Thyroid gland (tissue), 4 donors: ENCODE measurements around the gene ANKMY2. TPM values are rescaled to one million over a fixed set of nuclear protein-coding genes. Genes with fewer than 3 reads are reported as not detected.
"Not testable (repeated sequence)": the region's sequence is repeated elsewhere in the genome, so short reads cannot be mapped to it uniquely, and the experiment has no call there.

Source experiments
- DNase-seq, 2 donors: peaks; one replicate each; pipeline ENCODE4 v3.0.0-alpha.2; 2019
- H3K27ac ChIP-seq, 3 donors: fragments of 200-600 bp; sonication (generic); 1 replicate in 2 of 3; 2 replicates in 1 of 3; pipeline ENCODE4 v1.5.1; 2016 to 2019; ENCODE audit warnings: mild to moderate bottlenecking in 1 of 3, moderate library complexity in 1 of 3
- H3K27me3 ChIP-seq: fragments of 200-600 bp; sonication (generic); one replicate; pipeline ENCODE4 v1.5.1; 2019
- H3K36me3 ChIP-seq, 2 donors: fragments of 200-600 bp; sonication (generic); one replicate each; pipeline ENCODE4 v1.5.1; 2016 to 2019
- H3K4me1 ChIP-seq, 2 donors: fragments of 200-600 bp; sonication (generic); one replicate each; pipeline ENCODE4 v1.5.1; 2017 to 2019
- H3K4me3 ChIP-seq, 3 donors: fragments of 200-600 bp; sonication (generic); replicated peaks in 1 of 3; 1 replicate in 2 of 3; 2 replicates in 1 of 3; pipeline ENCODE4 v1.5.1; 2016; ENCODE audit warnings: mild to moderate bottlenecking in 1 of 3
- H3K9me3 ChIP-seq: fragments of 200-600 bp; sonication (generic); one replicate; pipeline ENCODE4 v1.5.1; 2017
- CTCF ChIP-seq, 6 experiments: fragments of 200-600 bp in 3 of 6; fragments of 450-650 bp in 3 of 6; sonication (generic) in 3 of 6; IDR thresholded peaks; one replicate each; pipeline ENCODE4 v1.5.1; 2016 to 2019; ENCODE audit warnings: antibody characterized with exemption in 6 of 6, mild to moderate bottlenecking in 2 of 6, inconsistent platforms in 1 of 6, moderate library complexity in 1 of 6
- POLR2A ChIP-seq, 2 donors: fragments of 450-650 bp; IDR thresholded peaks; one replicate each; pipeline ENCODE4 v1.6.1; 2017; ENCODE audit warnings: antibody characterized with exemption in 2 of 2, mild to moderate bottlenecking in 2 of 2, moderate library complexity in 1 of 2
- WGBS, 2 donors: methylation state at CpG; one replicate each; pipeline ENCODE4 v1.1.5; 2017; 5-methylcytosine and 5-hydroxymethylcytosine counted together
- intact Hi-C: fragments of 100-400 bp; cut with DNase I; formaldehyde crosslinking; loops from one replicate; pipeline ENCODE4 v1.15.1; 2023
- total RNA-seq, 4 donors: library from RNA; depleted of rRNA; stranded (reverse); fragments of >200 nt; gene quantifications; one replicate each; pipeline ENCODE4 v1.2.3, GENCODE V29; 2016

The ANKMY2 gene
- total RNA-seq, 4 donors from 2014 or later = 21.2 to 35.1 (median 23.9) TPM

- Histone ChIP-seq H3K4me1 (no peaks in the 10 kb centered on the region), H3K27ac (no peak overlapping the region), H3K27me3 (no peaks in the 10 kb centered on the region), H3K9me3 (no peaks in the 10 kb centered on the region), H3K4me3 (no peak overlapping the region), H3K36me3 (peaks cover 5 to 32% of the 10 kb centered on the region in 2 donors)
- intact Hi-C loops = no loop called here
- TF ChIP-seq POLR2A (IDR thresholded peaks at IDR 0.05) (no peak), CTCF (IDR thresholded peaks at IDR 0.05) (no peak)
- no peak for DNase-seq
Observed at GRCh38 chr7:16603633-16604032, 41.9 kb downstream of the ANKMY2 start.

- H3K9me3 ChIP-seq = no peaks in the 10 kb centered on the region
- H3K4me3 ChIP-seq = no peak overlapping the region
- 88 to 94% methylated on average over 7 of the region's 7 CpGs for WGBS, 2 donors
- H3K27ac ChIP-seq = no peak overlapping the region
- intact Hi-C loops = no loop called here
- H3K36me3 ChIP-seq = peaks cover 5 to 26% of the 10 kb centered on the region in 2 donors
- no peaks in the 10 kb centered on the region for H3K27me3 ChIP-seq
- DNase-seq = no peak
- no peaks in the 10 kb centered on the region for H3K4me1 ChIP-seq
- no peak for TF ChIP-seq POLR2A (IDR thresholded peaks at IDR 0.05)
Observed at GRCh38 chr7:16599860-16600259, 45.7 kb downstream of the ANKMY2 start.

DNA sequence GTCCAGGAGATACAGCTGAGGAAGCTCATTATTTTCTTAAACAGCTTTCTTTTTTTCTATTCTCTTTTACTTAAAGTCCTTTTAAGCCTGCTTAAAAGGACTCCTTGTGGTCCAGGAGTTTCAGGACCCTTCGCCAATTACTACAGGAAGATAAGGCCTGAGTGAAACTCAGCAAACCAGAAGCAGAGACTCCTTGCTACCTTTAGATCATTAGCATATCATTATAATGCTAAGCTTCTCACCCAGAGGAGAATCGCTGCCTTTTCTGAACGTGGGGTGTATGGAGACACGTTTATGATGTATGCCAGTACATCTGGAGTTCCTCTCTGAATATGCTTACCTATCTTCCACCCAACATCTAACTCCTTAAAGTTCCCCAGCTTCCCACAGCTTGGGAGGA, 47.5 kb downstream of the ANKMY2 start:
- no peak for DNase-seq
- H3K27me3 ChIP-seq = no peaks in the 10 kb centered on the region
- H3K9me3 ChIP-seq = no peaks in the 10 kb centered on the region
- intact Hi-C loops = no loop called here
- no peak overlapping the region for H3K4me3 ChIP-seq
- no peak for TF ChIP-seq CTCF (IDR thresholded peaks at IDR 0.05)
- no peak for TF ChIP-seq POLR2A (IDR thresholded peaks at IDR 0.05)
- no peak overlapping the region for H3K27ac ChIP-seq
- no peaks in the 10 kb centered on the region for H3K4me1 ChIP-seq
- peaks cover 5 to 21% of the 10 kb centered on the region in 2 donors for H3K36me3 ChIP-seq
- 46 to 57% methylated on average over 4 of the region's 4 CpGs for WGBS, 2 donors

GRCh38 chr7:16595596-16595995, 50.0 kb downstream of the ANKMY2 start:
- H3K4me3 ChIP-seq, H3K4me1 ChIP-seq, H3K27me3 ChIP-seq, DNase-seq, H3K9me3 ChIP-seq, H3K36me3 ChIP-seq, intact Hi-C loops, H3K27ac ChIP-seq: not testable (repeated sequence)
- WGBS, 2 donors = 68 to 74% methylated on average over 4 of the region's 4 CpGs

DNA sequence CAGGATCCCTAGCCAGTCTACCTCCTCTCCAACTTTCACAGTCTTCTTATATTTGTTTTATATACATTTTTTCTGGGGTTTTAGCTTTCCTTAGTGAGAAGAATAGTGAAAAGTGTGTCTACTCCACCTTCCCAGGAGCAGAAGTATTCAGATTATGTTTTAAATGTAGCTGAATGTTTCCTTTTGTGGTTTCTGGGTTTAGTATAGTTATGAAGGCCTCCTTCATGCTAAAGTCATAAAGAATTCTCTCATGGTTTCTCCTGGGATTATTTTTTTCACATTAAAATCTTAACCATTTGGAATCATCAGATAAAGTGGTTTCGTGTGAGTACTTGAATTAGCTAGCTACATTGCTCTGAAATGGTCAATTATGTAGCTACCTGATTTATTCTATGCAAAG, 50.9 kb downstream of the ANKMY2 start:
- Histone ChIP-seq H3K27me3 (no peaks in the 10 kb centered on the region), H3K36me3 (no peaks in the 10 kb centered on the region), H3K27ac (no peak overlapping the region), H3K9me3 (no peaks in the 10 kb centered on the region), H3K4me3 (no peak overlapping the region), H3K4me1 (no peaks in the 10 kb centered on the region)
- 89 to 91% methylated on average over 1 of the region's 1 CpG for WGBS, 2 donors
- intact Hi-C loops = no loop called here
- DNase-seq = no peak
- TF ChIP-seq POLR2A (IDR thresholded peaks at IDR 0.05) = no peak
- no peak for TF ChIP-seq CTCF (IDR thresholded peaks at IDR 0.05)

DNA sequence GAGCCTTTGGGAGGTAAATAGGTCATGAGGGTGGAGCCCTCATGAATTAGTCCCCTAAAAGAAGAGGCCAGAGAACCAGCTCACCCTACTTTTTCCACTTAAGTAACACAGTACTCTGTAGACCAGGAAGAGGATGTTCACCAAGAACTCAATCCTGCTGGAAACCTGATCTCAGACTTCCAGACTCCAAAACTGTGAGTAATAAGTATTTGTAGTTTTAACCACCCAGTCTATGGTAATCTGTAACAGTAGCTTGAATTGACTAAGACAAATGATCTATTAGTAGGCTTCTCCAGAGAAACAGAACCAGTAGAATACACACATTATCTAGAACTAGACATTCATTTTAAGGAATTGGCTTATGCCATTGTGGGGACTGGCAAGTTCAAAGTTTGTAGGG, 51.5 kb downstream of the ANKMY2 start:
- intact Hi-C loops = no loop called here
- Histone ChIP-seq H3K4me1 (no peaks in the 10 kb centered on the region), H3K9me3 (no peaks in the 10 kb centered on the region), H3K27me3 (no peaks in the 10 kb centered on the region), H3K27ac (no peak overlapping the region), H3K4me3 (no peak overlapping the region), H3K36me3 (no peaks in the 10 kb centered on the region)
- no peak for DNase-seq
- TF ChIP-seq CTCF (IDR thresholded peaks at IDR 0.05) (no peak), POLR2A (IDR thresholded peaks at IDR 0.05) (no peak)
